ENCODE results near the gene AK9.

AK9 gene

GRCh38 chr6:109456111-109456583 is 234.9 kb downstream of the AK9 start:
- H3K4me3 ChIP-seq (ENCODE audit: low read depth, low read length): peak overlapping the region; percentile 86
- no peak for DNase-seq (ENCODE audit: low read depth)
- TF ChIP-seq CTCF (IDR thresholded peaks at IDR 0.05; ENCODE audit: low read depth, low read length, missing control alignments): no peak

GRCh38 chr6:109455437-109456110 is 235.4 kb downstream of the AK9 start, which contains the start of gene MICAL1:
MICAL1 (minus strand) TSS chr6:109455772; CDS start chr6:109454196, 1,576 bp downstream.
- peak; percentile 44 for TF ChIP-seq CTCF (IDR thresholded peaks at IDR 0.05; ENCODE audit: low read depth, low read length, missing control alignments)
- DNase-seq (ENCODE audit: low read depth): peak; percentile 64
- H3K4me3 ChIP-seq (ENCODE audit: low read depth, low read length): peak within 1 kb of the TSS; percentile 86

DNA sequence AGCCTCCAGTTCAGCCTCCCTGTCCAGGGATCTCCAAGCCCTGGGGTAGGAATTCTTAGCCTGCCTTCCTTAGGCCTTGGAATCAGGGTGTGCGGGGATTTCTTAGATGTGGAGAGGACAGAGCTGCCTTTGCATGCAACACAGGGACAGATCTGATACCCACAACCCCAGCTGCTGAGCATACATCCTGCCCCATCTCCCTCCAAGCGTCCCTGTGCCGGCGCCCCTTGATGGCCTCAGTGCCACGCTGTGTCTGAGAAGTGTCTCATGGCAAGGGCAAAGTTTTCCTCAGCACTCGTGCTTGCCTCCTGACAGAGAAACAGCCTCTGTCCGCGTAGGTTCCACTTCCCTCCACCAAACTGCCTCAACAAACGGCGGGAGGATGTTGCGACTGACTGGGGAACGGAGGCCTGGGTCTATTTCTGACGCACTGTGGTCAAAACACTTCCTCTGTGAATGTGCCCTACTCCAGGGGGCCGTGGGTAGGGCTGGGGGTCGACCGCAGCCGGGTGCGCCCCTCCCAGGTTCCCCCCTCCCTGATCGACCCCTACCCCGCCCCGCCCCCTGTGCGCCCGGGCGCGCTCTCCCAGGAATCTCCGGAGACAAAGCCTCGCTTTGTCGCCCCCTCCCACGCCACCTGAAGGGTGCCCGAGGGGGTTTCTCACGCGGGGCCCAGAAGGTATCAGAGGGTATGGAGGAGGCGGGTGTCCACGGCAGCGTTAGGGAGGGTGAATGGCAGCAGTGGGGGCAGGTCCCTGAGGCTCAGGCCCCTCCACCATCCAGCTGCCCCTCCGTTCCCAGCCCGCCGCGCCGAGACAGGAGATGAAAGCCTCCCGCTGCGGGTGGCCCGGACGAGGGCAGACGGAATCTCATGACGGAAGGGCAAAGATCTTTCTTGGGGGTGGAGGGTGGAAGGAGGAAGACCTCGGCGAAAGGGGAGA is 236.2 kb downstream of the AK9 start:
- no peak for TF ChIP-seq CTCF (IDR thresholded peaks at IDR 0.05; ENCODE audit: low read depth, low read length, missing control alignments)
- H3K4me3 ChIP-seq (ENCODE audit: low read depth, low read length): peak overlapping the region; percentile 86
- peak; percentile 65 for DNase-seq (ENCODE audit: low read depth)

GRCh38 chr6:109453594-109454495 is 237.2 kb downstream of the AK9 start:
- DNase-seq (ENCODE audit: low read depth): no peak
- H3K4me3 ChIP-seq (ENCODE audit: low read depth, low read length): peak overlapping the region; percentile 86
- TF ChIP-seq CTCF (IDR thresholded peaks at IDR 0.05; ENCODE audit: low read depth, low read length, missing control alignments): no peak

DNA sequence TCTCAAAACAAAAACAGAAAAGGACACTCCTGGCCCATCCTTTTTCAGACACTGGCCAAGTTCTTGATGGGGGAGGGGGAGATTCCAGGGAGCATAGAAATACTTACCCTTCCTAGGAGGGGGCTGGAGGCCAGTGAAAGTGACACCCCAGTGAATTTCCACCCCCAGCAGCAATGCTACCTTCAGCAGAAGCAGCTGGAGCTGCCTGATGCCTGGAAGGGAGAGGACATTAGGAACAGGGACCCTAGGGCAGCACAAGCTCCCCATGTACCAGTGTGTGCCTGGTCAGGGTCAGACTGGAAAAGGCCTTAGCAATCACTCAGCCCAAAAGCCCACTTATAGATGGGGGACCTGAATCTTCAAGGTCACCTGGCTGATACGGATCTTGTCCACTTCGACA is 237.8 kb downstream of the AK9 start:
- DNase-seq (ENCODE audit: low read depth): no peak
- H3K4me3 ChIP-seq (ENCODE audit: low read depth, low read length): no peak overlapping the region
- no peak for TF ChIP-seq CTCF (IDR thresholded peaks at IDR 0.05; ENCODE audit: low read depth, low read length, missing control alignments)

DNA sequence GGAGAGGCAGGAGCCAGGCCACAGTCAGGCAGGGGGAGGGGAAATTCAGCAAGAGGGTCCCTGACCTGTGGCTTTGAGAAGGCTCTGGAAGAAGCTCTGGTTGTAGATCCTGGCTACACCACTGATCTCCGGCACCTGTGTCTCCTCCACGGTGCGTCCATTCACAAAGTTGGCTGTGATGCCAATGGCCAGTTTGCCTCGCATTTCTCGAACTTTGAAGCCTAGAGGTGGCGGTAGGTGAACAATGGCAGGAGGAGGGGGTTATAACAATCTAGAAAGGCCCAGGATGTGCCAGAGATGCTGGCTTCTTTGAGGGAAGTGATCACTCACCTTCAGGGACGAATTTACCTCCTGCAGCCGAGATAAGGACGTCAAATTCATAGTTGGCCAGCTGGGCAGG is 238.8 kb downstream of the AK9 start:
- no peak for TF ChIP-seq CTCF (IDR thresholded peaks at IDR 0.05; ENCODE audit: low read depth, low read length, missing control alignments)
- no peak for DNase-seq (ENCODE audit: low read depth)
- no peak overlapping the region for H3K4me3 ChIP-seq (ENCODE audit: low read depth, low read length)
